Neural progenitor cell (in vitro differentiated cells): ENCODE data around the gene PFDN4. TPM values are rescaled to one million over a fixed set of nuclear protein-coding genes. Genes with fewer than 3 reads are reported as not detected.
A peak's percentile ranks its signal among the peaks of the same experiment; 100 is the strongest.
"Not testable (repeated sequence)": the region's sequence is repeated elsewhere in the genome, so short reads cannot be mapped to it uniquely, and the experiment has no call there.

Source experiments
- DNase-seq: peaks from one replicate; pipeline ENCODE4 v3.0.0-alpha.2; 2016; ENCODE audit warnings: low spot score
- H2AFZ ChIP-seq: fragments of 200-600 bp; sonication (generic); replicated peaks from 2 replicates; pipeline ENCODE4 v1.6.1; 2016; ENCODE audit warnings: antibody characterized with exemption
- H3F3A ChIP-seq: fragments of 200-600 bp; sonication (generic); 2 replicates; pipeline ENCODE4 v1.6.1; 2016; ENCODE audit warnings: antibody characterized with exemption, low read depth
- H3K27ac ChIP-seq: fragments of 200-600 bp; sonication (generic); 2 replicates; pipeline ENCODE4 v1.5.1; 2016; ENCODE audit warnings: mild to moderate bottlenecking
- H3K27me3 ChIP-seq: fragments of 200-600 bp; sonication (generic); 2 replicates; pipeline ENCODE4 v1.6.1; 2016; ENCODE audit warnings: mild to moderate bottlenecking, moderate library complexity
- H3K36me3 ChIP-seq: fragments of 200-600 bp; sonication (generic); 2 replicates; pipeline ENCODE4 v1.5.1; 2016
- H3K4me1 ChIP-seq: fragments of 200-600 bp; sonication (generic); 2 replicates; pipeline ENCODE4 v1.6.1; 2016; ENCODE audit warnings: mixed run types
- H3K4me2 ChIP-seq: fragments of 200-600 bp; sonication (generic); 2 replicates; pipeline ENCODE4 v1.6.1; 2016
- H3K4me3 ChIP-seq: fragments of 200-600 bp; sonication (generic); 2 replicates; pipeline ENCODE4 v1.5.1; 2016
- H3K79me2 ChIP-seq: fragments of 200-600 bp; sonication (generic); 2 replicates; pipeline ENCODE4 v1.6.1; 2016; ENCODE audit warnings: low read depth
- H3K9ac ChIP-seq: fragments of 200-600 bp; sonication (generic); 2 replicates; pipeline ENCODE4 v1.6.1; 2016
- H3K9me3 ChIP-seq: fragments of 200-600 bp; sonication (generic); 2 replicates; pipeline ENCODE4 v1.5.1; 2016; ENCODE audit warnings: low read depth
- H4K20me1 ChIP-seq: fragments of 200-600 bp; sonication (generic); 2 replicates; pipeline ENCODE4 v1.6.1; 2016; ENCODE audit warnings: low read depth
- H3K27ac Mint-ChIP-seq: 3 replicates; pipeline ENCODE4 v1.8.0; 2021; ENCODE audit warnings: mixed read lengths
- H3K27me3 Mint-ChIP-seq: 2 replicates; pipeline ENCODE4 v1.8.0; 2022; ENCODE audit warnings: low read depth, mild to moderate bottlenecking, inconsistent platforms, moderate library complexity, mixed read lengths; ENCODE audit not compliant: insufficient read depth
- H3K36me3 Mint-ChIP-seq: 3 replicates; pipeline ENCODE4 v1.8.0; 2021; ENCODE audit warnings: mixed read lengths
- H3K4me1 Mint-ChIP-seq: 3 replicates; pipeline ENCODE4 v1.8.0; 2021; ENCODE audit warnings: mixed read lengths
- H3K4me3 Mint-ChIP-seq: 3 replicates; pipeline ENCODE4 v1.8.0; 2021; ENCODE audit warnings: mild to moderate bottlenecking, moderate library complexity, mixed read lengths
- H3K9me3 Mint-ChIP-seq: 3 replicates; pipeline ENCODE4 v1.8.0; 2020; ENCODE audit warnings: mixed read lengths
- CTCF ChIP-seq: fragments of 200-600 bp; sonication (generic); IDR thresholded peaks from 2 replicates; pipeline ENCODE4 v1.5.1; 2017; ENCODE audit warnings: antibody characterized with exemption, mild to moderate bottlenecking
- EZH2 ChIP-seq: fragments of 200-600 bp; sonication (generic); IDR thresholded peaks from 2 replicates; pipeline ENCODE4 v1.6.1; 2017; ENCODE audit warnings: antibody characterized with exemption, mild to moderate bottlenecking, moderate library complexity
- EZH2phosphoT487 ChIP-seq: fragments of 200-600 bp; sonication (generic); IDR thresholded peaks from 2 replicates; pipeline ENCODE4 v1.6.1; 2017; ENCODE audit warnings: antibody characterized with exemption
- total RNA-seq: library from RNA; depleted of rRNA; stranded (reverse); fragments of >200 nt; gene quantifications from 2 replicates; pipeline ENCODE4 v1.2.3, GENCODE V29; 2015; ENCODE audit warnings: low replicate concordance

Gene PFDN4
- total RNA-seq, 1 donor from 2014 or later: 597 TPM

- Histone ChIP-seq H3K9ac (no peak overlapping the region), H3K27me3 (no peaks in the 10 kb centered on the region), H3K36me3 (peaks cover 7% of the 10 kb centered on the region), H2AFZ (no peak overlapping the region), H4K20me1 (no peaks in the 10 kb centered on the region), H3K27ac (peak overlapping the region; percentile 7), H3K4me1 (peaks cover 33% of the 10 kb centered on the region), H3K4me2 (peak overlapping the region; percentile 66), H3K79me2 (no peaks in the 10 kb centered on the region), H3K4me3 (no peak overlapping the region), H3K9me3 (no peaks in the 10 kb centered on the region), H3F3A (peaks cover 38% of the 10 kb centered on the region)
- H3K4me3 Mint-ChIP-seq: no peak overlapping the region
- no peaks in the 10 kb centered on the region for H3K9me3 Mint-ChIP-seq
- peak; percentile 71 for DNase-seq
- TF ChIP-seq CTCF (no peak), EZH2phosphoT487 (no peak), EZH2 (no peak)
- H3K36me3 Mint-ChIP-seq: peaks cover 6% of the 10 kb centered on the region
- peaks cover 42% of the 10 kb centered on the region for H3K4me1 Mint-ChIP-seq
- peak overlapping the region; percentile 57 for H3K27ac Mint-ChIP-seq
- H3K27me3 Mint-ChIP-seq: peaks cover 4% of the 10 kb centered on the region
Observed at GRCh38 chr20:54223751-54224150, 15.9 kb downstream of the PFDN4 start.

GRCh38 chr20:54224642-54225041 lies 16.8 kb downstream of the PFDN4 start:
- H3K9ac ChIP-seq, H2AFZ ChIP-seq, DNase-seq, H3K27ac ChIP-seq, H3K36me3 Mint-ChIP-seq, H3K27me3 ChIP-seq, H3K36me3 ChIP-seq, H3K27ac Mint-ChIP-seq, H3K4me3 ChIP-seq, H3K27me3 Mint-ChIP-seq, H4K20me1 ChIP-seq, H3K9me3 Mint-ChIP-seq, H3K79me2 ChIP-seq, H3K9me3 ChIP-seq, H3K4me3 Mint-ChIP-seq: not testable (repeated sequence)
- peaks cover 41% of the 10 kb centered on the region for H3K4me1 Mint-ChIP-seq
- H3F3A ChIP-seq: peaks cover 29% of the 10 kb centered on the region
- peaks cover 33% of the 10 kb centered on the region for H3K4me1 ChIP-seq
- H3K4me2 ChIP-seq: peak overlapping the region; percentile 66

- H3K27ac ChIP-seq: no peak overlapping the region
- no peak overlapping the region for H3K4me2 ChIP-seq
- H3K4me1 ChIP-seq: peaks cover 22% of the 10 kb centered on the region
- H3K4me3 ChIP-seq: no peak overlapping the region
- H3K79me2 ChIP-seq: no peaks in the 10 kb centered on the region
- no peaks in the 10 kb centered on the region for H3K9me3 Mint-ChIP-seq
- H3K4me3 Mint-ChIP-seq: no peak overlapping the region
- H4K20me1 ChIP-seq: no peaks in the 10 kb centered on the region
- no peak for TF ChIP-seq EZH2phosphoT487
- no peak for TF ChIP-seq EZH2
- TF ChIP-seq CTCF: no peak
- peaks cover 20% of the 10 kb centered on the region for H3K4me1 Mint-ChIP-seq
- no peak overlapping the region for H3K27ac Mint-ChIP-seq
- H3K27me3 Mint-ChIP-seq: peaks cover 4% of the 10 kb centered on the region
- peaks cover 20% of the 10 kb centered on the region for H3F3A ChIP-seq
- H3K36me3 Mint-ChIP-seq: peaks cover 3% of the 10 kb centered on the region
- H3K9me3 ChIP-seq: no peaks in the 10 kb centered on the region
- DNase-seq: no peak
- no peak overlapping the region for H3K9ac ChIP-seq
- no peaks in the 10 kb centered on the region for H3K36me3 ChIP-seq
- no peak overlapping the region for H2AFZ ChIP-seq
- no peaks in the 10 kb centered on the region for H3K27me3 ChIP-seq
Observed at GRCh38 chr20:54227241-54227640, 19.4 kb downstream of the PFDN4 start.

- no peak for DNase-seq
- Histone ChIP-seq H3K9me3 (no peaks in the 10 kb centered on the region), H3K27me3 (no peaks in the 10 kb centered on the region), H3K79me2 (no peaks in the 10 kb centered on the region), H3K4me2 (no peak overlapping the region), H3K9ac (no peak overlapping the region), H3K27ac (no peak overlapping the region), H3K36me3 (no peaks in the 10 kb centered on the region), H4K20me1 (no peaks in the 10 kb centered on the region), H3F3A (peaks cover 14% of the 10 kb centered on the region), H3K4me3 (no peak overlapping the region), H2AFZ (peak overlapping the region; percentile 22), H3K4me1 (peaks cover 17% of the 10 kb centered on the region)
- Mint-ChIP-seq H3K4me1 (peaks cover 15% of the 10 kb centered on the region), H3K36me3 (peaks cover 6% of the 10 kb centered on the region), H3K4me3 (no peak overlapping the region), H3K27ac (no peak overlapping the region), H3K9me3 (peaks cover 3% of the 10 kb centered on the region), H3K27me3 (peaks cover 4% of the 10 kb centered on the region)
- no peak for TF ChIP-seq EZH2phosphoT487
- no peak for TF ChIP-seq EZH2
- no peak for TF ChIP-seq CTCF
Observed at GRCh38 chr20:54227751-54228150, 19.9 kb downstream of the PFDN4 start.
